ENCODE measurements around the gene ADGRF3.

Gene ADGRF3

DNA sequence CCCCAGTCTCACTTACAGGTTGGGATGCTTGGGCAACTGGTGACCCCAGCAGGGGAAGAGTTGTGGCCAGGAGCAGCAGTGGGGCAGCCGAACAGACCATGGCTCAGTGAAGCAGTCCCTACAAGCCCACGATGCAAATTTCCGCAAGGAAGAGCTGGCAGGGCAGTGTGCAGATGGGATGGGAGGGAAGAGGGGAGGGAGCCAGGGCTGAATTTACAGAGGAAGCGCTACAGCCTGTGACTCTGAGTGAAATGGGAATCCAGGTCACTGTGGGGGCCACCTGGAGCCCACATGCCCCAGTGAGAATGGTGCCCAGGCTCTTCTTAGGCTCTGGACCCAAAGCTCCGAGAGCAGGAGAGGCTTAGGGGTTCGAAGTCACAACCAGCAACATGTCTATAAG is 27.6 kb downstream of the ADGRF3 start:
- no peak for DNase-seq (ENCODE audit: low read depth in 1 of 2, low spot score in 1 of 2)
- Histone ChIP-seq H3K4me3 (replicated peaks; ENCODE audit: insufficient read depth, low read length) (no peak overlapping the region), H3K27me3 (ENCODE audit: insufficient read depth, poor library complexity, severe bottlenecking) (no peaks in the 10 kb centered on the region), H3K27ac (replicated peaks) (no peak overlapping the region)
- TF ChIP-seq SPI1 (IDR thresholded peaks at IDR 0.05; ENCODE audit: borderline replicate concordance, low read depth): no peak
- TF ChIP-seq GABPA (IDR thresholded peaks at IDR 0.05; ENCODE audit: low read depth): no peak
- no peak for TF ChIP-seq POLR2AphosphoS5 (IDR thresholded peaks at IDR 0.05; ENCODE audit: low read depth)
- TF ChIP-seq, protein P1, sequence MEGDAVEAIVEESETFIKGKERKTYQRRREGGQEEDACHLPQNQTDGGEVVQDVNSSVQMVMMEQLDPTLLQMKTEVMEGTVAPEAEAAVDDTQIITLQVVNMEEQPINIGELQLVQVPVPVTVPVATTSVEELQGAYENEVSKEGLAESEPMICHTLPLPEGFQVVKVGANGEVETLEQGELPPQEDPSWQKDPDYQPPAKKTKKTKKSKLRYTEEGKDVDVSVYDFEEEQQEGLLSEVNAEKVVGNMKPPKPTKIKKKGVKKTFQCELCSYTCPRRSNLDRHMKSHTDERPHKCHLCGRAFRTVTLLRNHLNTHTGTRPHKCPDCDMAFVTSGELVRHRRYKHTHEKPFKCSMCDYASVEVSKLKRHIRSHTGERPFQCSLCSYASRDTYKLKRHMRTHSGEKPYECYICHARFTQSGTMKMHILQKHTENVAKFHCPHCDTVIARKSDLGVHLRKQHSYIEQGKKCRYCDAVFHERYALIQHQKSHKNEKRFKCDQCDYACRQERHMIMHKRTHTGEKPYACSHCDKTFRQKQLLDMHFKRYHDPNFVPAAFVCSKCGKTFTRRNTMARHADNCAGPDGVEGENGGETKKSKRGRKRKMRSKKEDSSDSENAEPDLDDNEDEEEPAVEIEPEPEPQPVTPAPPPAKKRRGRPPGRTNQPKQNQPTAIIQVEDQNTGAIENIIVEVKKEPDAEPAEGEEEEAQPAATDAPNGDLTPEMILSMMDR (IDR thresholded peaks at IDR 0.05; ENCODE audit: insufficient read depth, low read length): no peak
- TF ChIP-seq, protein P2, sequence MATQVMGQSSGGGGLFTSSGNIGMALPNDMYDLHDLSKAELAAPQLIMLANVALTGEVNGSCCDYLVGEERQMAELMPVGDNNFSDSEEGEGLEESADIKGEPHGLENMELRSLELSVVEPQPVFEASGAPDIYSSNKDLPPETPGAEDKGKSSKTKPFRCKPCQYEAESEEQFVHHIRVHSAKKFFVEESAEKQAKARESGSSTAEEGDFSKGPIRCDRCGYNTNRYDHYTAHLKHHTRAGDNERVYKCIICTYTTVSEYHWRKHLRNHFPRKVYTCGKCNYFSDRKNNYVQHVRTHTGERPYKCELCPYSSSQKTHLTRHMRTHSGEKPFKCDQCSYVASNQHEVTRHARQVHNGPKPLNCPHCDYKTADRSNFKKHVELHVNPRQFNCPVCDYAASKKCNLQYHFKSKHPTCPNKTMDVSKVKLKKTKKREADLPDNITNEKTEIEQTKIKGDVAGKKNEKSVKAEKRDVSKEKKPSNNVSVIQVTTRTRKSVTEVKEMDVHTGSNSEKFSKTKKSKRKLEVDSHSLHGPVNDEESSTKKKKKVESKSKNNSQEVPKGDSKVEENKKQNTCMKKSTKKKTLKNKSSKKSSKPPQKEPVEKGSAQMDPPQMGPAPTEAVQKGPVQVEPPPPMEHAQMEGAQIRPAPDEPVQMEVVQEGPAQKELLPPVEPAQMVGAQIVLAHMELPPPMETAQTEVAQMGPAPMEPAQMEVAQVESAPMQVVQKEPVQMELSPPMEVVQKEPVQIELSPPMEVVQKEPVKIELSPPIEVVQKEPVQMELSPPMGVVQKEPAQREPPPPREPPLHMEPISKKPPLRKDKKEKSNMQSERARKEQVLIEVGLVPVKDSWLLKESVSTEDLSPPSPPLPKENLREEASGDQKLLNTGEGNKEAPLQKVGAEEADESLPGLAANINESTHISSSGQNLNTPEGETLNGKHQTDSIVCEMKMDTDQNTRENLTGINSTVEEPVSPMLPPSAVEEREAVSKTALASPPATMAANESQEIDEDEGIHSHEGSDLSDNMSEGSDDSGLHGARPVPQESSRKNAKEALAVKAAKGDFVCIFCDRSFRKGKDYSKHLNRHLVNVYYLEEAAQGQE (IDR thresholded peaks at IDR 0.05; ENCODE audit: insufficient replicate concordance, low read depth): no peak

DNA sequence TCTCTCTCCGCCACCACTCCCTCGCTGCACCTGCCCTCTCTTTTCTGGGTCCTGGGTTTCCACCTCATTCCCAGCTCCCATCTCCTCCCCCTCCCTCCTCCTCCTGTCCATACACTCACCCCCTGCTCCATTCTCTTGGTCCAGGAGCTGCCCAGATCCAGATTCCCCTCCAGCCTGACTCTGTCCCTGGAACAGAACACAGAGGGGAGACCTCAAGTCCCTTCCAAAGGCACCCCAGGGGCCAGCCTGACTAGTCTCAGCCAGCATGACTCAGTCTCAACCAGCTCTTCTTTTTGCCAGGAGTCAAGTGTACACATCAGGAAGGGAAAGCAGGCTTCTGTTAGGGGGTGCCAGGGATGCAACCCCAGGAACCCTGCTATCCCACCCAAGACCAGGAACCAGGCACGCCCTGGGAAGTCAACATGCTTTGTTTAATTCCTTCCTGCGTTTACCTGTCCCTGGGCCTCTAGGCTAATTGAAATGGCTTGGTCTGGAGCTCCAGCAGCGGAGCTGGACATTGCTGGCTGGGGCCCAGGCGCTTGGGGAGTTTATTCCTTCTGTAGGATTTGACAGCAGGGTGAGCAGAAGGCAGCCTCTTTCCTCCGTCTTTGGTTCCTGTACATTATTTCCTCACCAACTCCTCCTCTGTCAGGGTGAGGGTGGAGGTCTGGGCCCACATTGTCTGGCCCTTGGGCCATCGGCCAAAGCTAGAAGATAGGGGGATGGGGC is 29.0 kb downstream of the ADGRF3 start:
- no peak overlapping the region for H3K4me3 ChIP-seq (replicated peaks; ENCODE audit: insufficient read depth, low read length)
- TF ChIP-seq GABPA (IDR thresholded peaks at IDR 0.05; ENCODE audit: low read depth): no peak
- TF ChIP-seq POLR2AphosphoS5 (IDR thresholded peaks at IDR 0.05; ENCODE audit: low read depth): no peak
- TF ChIP-seq, protein P1 (IDR thresholded peaks at IDR 0.05; ENCODE audit: insufficient read depth, low read length): no peak
- TF ChIP-seq SPI1 (IDR thresholded peaks at IDR 0.05; ENCODE audit: borderline replicate concordance, low read depth): no peak
- TF ChIP-seq, protein P2 (IDR thresholded peaks at IDR 0.05; ENCODE audit: insufficient replicate concordance, low read depth): no peak
- H3K27me3 ChIP-seq (ENCODE audit: insufficient read depth, poor library complexity, severe bottlenecking): no peaks in the 10 kb centered on the region
- DNase-seq (ENCODE audit: low read depth in 1 of 2, low spot score in 1 of 2): no peak
- H3K27ac ChIP-seq (replicated peaks): no peak overlapping the region

DNA sequence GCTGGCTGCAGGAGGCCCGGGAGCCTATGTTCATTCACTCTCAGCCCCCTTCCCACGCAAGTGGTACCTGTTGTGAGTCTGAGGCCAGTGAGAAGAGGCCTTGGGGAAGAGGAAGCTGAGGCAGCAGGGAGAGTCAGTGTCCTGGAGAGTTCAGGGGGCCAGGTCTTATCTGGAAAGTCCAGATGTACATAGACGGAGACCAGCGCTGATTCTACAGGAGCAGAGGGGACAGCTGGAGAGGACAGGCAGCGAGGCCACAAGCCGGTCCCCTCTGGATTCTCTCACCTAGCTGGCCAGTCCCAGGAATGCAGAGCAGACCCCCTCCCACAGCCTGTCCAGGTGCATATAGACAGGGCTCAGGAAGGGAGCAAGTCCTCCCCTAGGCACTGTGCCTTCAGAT is 29.7 kb downstream of the ADGRF3 start:
- Histone ChIP-seq H3K27me3 (ENCODE audit: insufficient read depth, poor library complexity, severe bottlenecking) (no peaks in the 10 kb centered on the region), H3K4me3 (replicated peaks; ENCODE audit: insufficient read depth, low read length) (no peak overlapping the region), H3K27ac (replicated peaks) (no peak overlapping the region)
- TF ChIP-seq, protein P1 (IDR thresholded peaks at IDR 0.05; ENCODE audit: insufficient read depth, low read length): no peak
- TF ChIP-seq, protein P2 (IDR thresholded peaks at IDR 0.05; ENCODE audit: insufficient replicate concordance, low read depth): no peak
- TF ChIP-seq POLR2AphosphoS5 (IDR thresholded peaks at IDR 0.05; ENCODE audit: low read depth) (no peak), GABPA (IDR thresholded peaks at IDR 0.05; ENCODE audit: low read depth) (no peak)
- no peak for DNase-seq (ENCODE audit: low read depth in 1 of 2, low spot score in 1 of 2)

Data from HL-60 (cell line).